Measurements from ENCODE around the gene PRR12. TPM values are rescaled to one million over a fixed set of nuclear protein-coding genes. Genes with fewer than 3 reads are reported as not detected.

PRR12 gene
- polyA plus RNA-seq, 3 donors = 0.04 to 3.3 (median 0.11) TPM

- Histone ChIP-seq H4K20me1 (ENCODE audit: insufficient read depth, low read length) (no peaks in the 10 kb centered on the region), H3K9me3 (replicated peaks in 1 of 2; ENCODE audit: control insufficient read depth in 1 of 2, insufficient read depth in 1 of 2, low read length in 2 of 2) (no peaks in the 10 kb centered on the region), H3K4me1 (ENCODE audit: control insufficient read depth in 1 of 2, insufficient read depth in 2 of 2, low read length in 2 of 2) (peaks cover 9 to 10% of the 10 kb centered on the region in 2 donors), H3K79me2 (ENCODE audit: insufficient read depth, low read length) (peaks cover 5% of the 10 kb centered on the region), H3K4me2 (replicated peaks; ENCODE audit: extremely low read depth, low read length, poor library complexity, severe bottlenecking) (no peak overlapping the region), H3K9ac (ENCODE audit: insufficient read depth, low read length, poor library complexity, severe bottlenecking) (no peak overlapping the region), H3K4me3 (replicated peaks in 1 of 3; ENCODE audit: low read depth in 2 of 3, low read length in 3 of 3) (no peak overlapping the region), H2AFZ (ENCODE audit: insufficient read depth, low read depth, low read length, poor library complexity, severe bottlenecking) (peak overlapping the region; percentile 46), H3K27me3 (ENCODE audit: control insufficient read depth in 2 of 2, insufficient read depth in 2 of 2, low read length in 2 of 2) (no peaks in the 10 kb centered on the region), H3K36me3 (replicated peaks in 1 of 2; ENCODE audit: control insufficient read depth in 1 of 2, insufficient read depth in 2 of 2, low read length in 2 of 2) (peaks cover 0 to 8% of the 10 kb centered on the region in 2 donors), H3K27ac (ENCODE audit: low read depth in 1 of 2, low read length in 2 of 2) (no peak overlapping the region)
- intact Hi-C loops (cut with micrococcal nuclease) = loop anchor here in 1 of 2 donors (10.0 kb wide), 1 partner anchor 178 kb away; the partner anchor contains the start of gene RPS11
- Mint-ChIP-seq H3K36me3 (peaks cover 9 to 16% of the 10 kb centered on the region in 2 donors), H3K27ac (peak overlapping the region in 2 of 7 donors; percentile 31 to 75), H3K4me1 (peaks cover 14% of the 10 kb centered on the region), H3K9me3 (peaks cover 0 to 1% (median 0%) of the 10 kb centered on the region in 7 donors), H3K4me3 (peak overlapping the region; percentile 31 to 68), H3K27me3 (ENCODE audit: low read depth in 3 of 3) (peaks cover 0 to 1% (median 0%) of the 10 kb centered on the region in 3 donors)
- TF ChIP-seq CTCF (IDR thresholded peaks at IDR 0.05) = peak; percentile 92
- WGBS (ENCODE audit: insufficient coverage) = 36% methylated on average over 27 of the region's 28 CpGs
- DNase-seq = peak in 2 of 3 donors; percentile 75 to 77
Observed at GRCh38 chr19:49672131-49672919, 81.3 kb downstream of the PRR12 start.

Small RNA genes within 50 kb of the gene (small RNA-seq; reads per million reads assigned to genes)
- not detected for gene RF00019 (ENCODE audit: insufficient read length, low read depth)

Other genes with a start within 250 kb of the PRR12 start
- gene TEAD2, start 228.8 kb upstream of the PRR12 start, polyA plus RNA-seq = not detected
- not detected for gene DKKL1, start 227.3 kb upstream of the PRR12 start, polyA plus RNA-seq
- not detected for gene KASH5, start 202.9 kb upstream of the PRR12 start, polyA plus RNA-seq
- gene PTH2, start 167.7 kb upstream of the PRR12 start, polyA plus RNA-seq = not detected
- not detected for gene GFY, start 165.8 kb upstream of the PRR12 start, polyA plus RNA-seq
- under 1 TPM in 2 of 3 donors, not detected in 1; 0.04 to 0.09 TPM for gene SLC17A7, start 149.7 kb upstream of the PRR12 start, polyA plus RNA-seq
- 100 to 1,000 TPM in 1 of 3 donors, 10 to 100 TPM in 2; 62.3 to 102 (median 83.9) TPM for gene PIH1D1, start 139.4 kb upstream of the PRR12 start, polyA plus RNA-seq
- 10 to 100 TPM; 30.8 to 39.5 (median 31.2) TPM for gene ALDH16A1, start 138.0 kb upstream of the PRR12 start, polyA plus RNA-seq
- gene FLT3LG, start 117.0 kb upstream of the PRR12 start, polyA plus RNA-seq = 10 to 100 TPM in 1 of 3 donors, 1 to 10 TPM in 2; 5.0 to 13.8 (median 6.9) TPM
- 1,000 to 10,000 TPM in 1 of 3 donors, 100 to 1,000 TPM in 2; 655 to 1,621 (median 663) TPM for gene RPL13A, start 103.6 kb upstream of the PRR12 start, polyA plus RNA-seq
- gene RPS11, start 94.7 kb upstream of the PRR12 start, polyA plus RNA-seq = 1,000 to 10,000 TPM; 1,103 to 4,925 (median 1,481) TPM
- 100 to 1,000 TPM; 720 to 930 (median 724) TPM for gene FCGRT, start 78.5 kb upstream of the PRR12 start, polyA plus RNA-seq
- gene RCN3, start 63.2 kb upstream of the PRR12 start, polyA plus RNA-seq = 10 to 100 TPM in 1 of 3 donors, not detected in 2; 50.2 TPM
- 100 to 1,000 TPM in 1 of 3 donors, 10 to 100 TPM in 2; 63.4 to 120 (median 96.4) TPM for gene NOSIP, start 10.6 kb upstream of the PRR12 start, polyA plus RNA-seq
- under 1 TPM in 1 of 3 donors, not detected in 2; 0.49 TPM for gene PRRG2, start 9.9 kb upstream of the PRR12 start, polyA plus RNA-seq
- 10 to 100 TPM; 74.9 to 91.7 (median 80.0) TPM for gene RRAS, start 49.0 kb downstream of the PRR12 start, polyA plus RNA-seq
- gene SCAF1, start 51.0 kb downstream of the PRR12 start, polyA plus RNA-seq = 1 to 10 TPM in 1 of 3 donors, under 1 TPM in 2; 0.39 to 7.5 (median 0.68) TPM
- 100 to 1,000 TPM in 1 of 3 donors, 10 to 100 TPM in 2; 29.8 to 115 (median 41.1) TPM for gene IRF3, start 74.7 kb downstream of the PRR12 start, polyA plus RNA-seq
- 10 to 100 TPM in 1 of 3 donors, 1 to 10 TPM in 2; 5.7 to 10.3 (median 8.6) TPM for gene BCL2L12, start 74.8 kb downstream of the PRR12 start, polyA plus RNA-seq
- 10 to 100 TPM; 60.1 to 94.4 (median 74.3) TPM for gene PRMT1, start 86.1 kb downstream of the PRR12 start, polyA plus RNA-seq
- 1 to 10 TPM in 1 of 3 donors, not detected in 2; 1.2 TPM for gene ADM5, start 98.4 kb downstream of the PRR12 start, polyA plus RNA-seq
- not detected for gene CPT1C, start 99.9 kb downstream of the PRR12 start, polyA plus RNA-seq
- gene TSKS, start 172.1 kb downstream of the PRR12 start, polyA plus RNA-seq = under 1 TPM; 0.37 to 0.81 (median 0.51) TPM
- gene AP2A1, start 175.8 kb downstream of the PRR12 start, polyA plus RNA-seq = 100 to 1,000 TPM in 1 of 3 donors, 10 to 100 TPM in 2; 12.1 to 117 (median 15.1) TPM
- 10 to 100 TPM in 1 of 3 donors, 1 to 10 TPM in 2; 5.3 to 16.7 (median 5.3) TPM for gene FUZ, start 222.1 kb downstream of the PRR12 start, polyA plus RNA-seq
- 10 to 100 TPM; 13.9 to 52.9 (median 18.5) TPM for gene MED25, start 227.1 kb downstream of the PRR12 start, polyA plus RNA-seq